ENCODE measurements around the gene HIBADH.
"Not testable (repeated sequence)": the region's sequence is repeated elsewhere in the genome, so short reads cannot be mapped to it uniquely, and the experiment has no call there.

Gene HIBADH

GRCh38 chr7:27639048-27639447 is 23.6 kb downstream of the HIBADH start:
- DNase-seq (ENCODE audit: low read depth in 2 of 2, low spot score in 1 of 2): not testable (repeated sequence)

- no peak for DNase-seq (ENCODE audit: low read depth in 2 of 2, low spot score in 1 of 2)
These were observed 26.2 kb downstream of the HIBADH start for GRCh38 chr7:27636326-27637006.

GRCh38 chr7:27635728-27636127 is 27.0 kb downstream of the HIBADH start:
- DNase-seq (ENCODE audit: low read depth in 2 of 2, low spot score in 1 of 2): no peak

- DNase-seq (ENCODE audit: low read depth in 2 of 2, low spot score in 1 of 2): no peak
These were observed 27.8 kb downstream of the HIBADH start for GRCh38 chr7:27634671-27635493.

GRCh38 chr7:27633062-27633461 is 29.6 kb downstream of the HIBADH start:
- DNase-seq (ENCODE audit: low read depth in 2 of 2, low spot score in 1 of 2): no peak

- no peak for DNase-seq (ENCODE audit: low read depth in 2 of 2, low spot score in 1 of 2)
These were observed 31.3 kb downstream of the HIBADH start for GRCh38 chr7:27631391-27631790.

- no peak for DNase-seq (ENCODE audit: low read depth in 2 of 2, low spot score in 1 of 2)
These were observed 35.5 kb downstream of the HIBADH start for GRCh38 chr7:27627146-27627545.

- DNase-seq (ENCODE audit: low read depth in 2 of 2, low spot score in 1 of 2): no peak
These were observed 43.2 kb downstream of the HIBADH start for GRCh38 chr7:27619492-27619891.

GRCh38 chr7:27617651-27618381 is 44.9 kb downstream of the HIBADH start:
- no peak for DNase-seq (ENCODE audit: low read depth in 2 of 2, low spot score in 1 of 2)

- no peak for DNase-seq (ENCODE audit: low read depth in 2 of 2, low spot score in 1 of 2)
These were observed 45.7 kb downstream of the HIBADH start for GRCh38 chr7:27616914-27617548.

- no peak for DNase-seq (ENCODE audit: low read depth in 2 of 2, low spot score in 1 of 2)
These were observed 46.5 kb downstream of the HIBADH start for GRCh38 chr7:27616186-27616491.

GRCh38 chr7:27615420-27616185 is 47.1 kb downstream of the HIBADH start:
- DNase-seq (ENCODE audit: low read depth in 2 of 2, low spot score in 1 of 2): no peak

- DNase-seq (ENCODE audit: low read depth in 2 of 2, low spot score in 1 of 2): no peak
These were observed 48.6 kb downstream of the HIBADH start for GRCh38 chr7:27614095-27614494.

- DNase-seq (ENCODE audit: low read depth in 2 of 2, low spot score in 1 of 2): no peak
These were observed 51.6 kb downstream of the HIBADH start for GRCh38 chr7:27611059-27611458.

GRCh38 chr7:27608776-27609495 is 53.7 kb downstream of the HIBADH start:
- DNase-seq (ENCODE audit: low read depth in 2 of 2, low spot score in 1 of 2): no peak

- no peak for DNase-seq (ENCODE audit: low read depth in 2 of 2, low spot score in 1 of 2)
These were observed 55.5 kb downstream of the HIBADH start for GRCh38 chr7:27607210-27607606.

GRCh38 chr7:27606270-27607209 is 56.1 kb downstream of the HIBADH start:
- no peak for DNase-seq (ENCODE audit: low read depth in 2 of 2, low spot score in 1 of 2)

GRCh38 chr7:27605689-27606269 is 56.9 kb downstream of the HIBADH start:
- DNase-seq (ENCODE audit: low read depth in 2 of 2, low spot score in 1 of 2): no peak

- DNase-seq (ENCODE audit: low read depth in 2 of 2, low spot score in 1 of 2): no peak
These were observed 57.4 kb downstream of the HIBADH start for GRCh38 chr7:27605283-27605682.
